Suppressor macrophage treated with lipopolysaccharide for 1 hour (primary cell): ENCODE measurements around the gene SLC8A1.

Source experiments
- DNase-seq, 3 donors: peaks; one replicate each; pipeline ENCODE4 v3.0.0-alpha.2; 2020 to 2022

Gene SLC8A1

DNA sequence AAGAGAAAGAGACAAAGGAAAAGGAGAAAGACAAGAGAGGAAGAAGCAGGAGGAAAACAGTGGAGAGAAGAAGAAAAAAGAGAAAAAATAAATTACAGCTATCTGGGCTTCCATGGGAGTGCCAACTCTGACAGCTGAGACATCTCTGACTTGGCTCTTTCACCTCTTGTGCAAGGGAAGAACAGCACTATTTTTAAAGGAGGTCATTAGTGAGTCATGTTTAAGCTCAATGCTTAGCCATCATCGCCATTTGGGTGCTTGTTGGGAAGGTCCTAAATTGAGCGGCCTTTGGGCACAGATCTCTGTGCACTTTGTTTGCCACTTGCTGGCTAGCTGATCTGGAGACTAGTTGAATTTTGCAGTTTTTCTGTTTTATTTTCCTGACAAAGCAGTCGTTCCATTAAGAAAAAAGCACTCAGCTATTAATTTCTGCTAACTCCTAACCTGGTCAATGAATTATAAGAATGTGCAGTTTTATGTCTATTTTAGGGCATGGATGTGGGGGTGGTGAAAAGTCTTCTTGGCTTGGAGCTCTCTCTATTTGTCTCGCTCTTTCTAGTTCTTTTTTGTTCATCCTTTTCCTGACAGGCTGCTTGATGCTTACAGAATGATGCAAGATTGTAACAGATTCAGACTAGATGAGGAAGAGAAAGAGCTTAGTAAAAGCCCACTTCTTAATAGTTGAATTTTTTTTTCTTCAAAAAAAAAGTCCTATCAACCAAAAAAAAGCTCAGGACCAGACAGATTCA, 231.5 kb downstream of the SLC8A1 start:
- DNase-seq = peak; percentile 45 to 66 (median 65)

DNA sequence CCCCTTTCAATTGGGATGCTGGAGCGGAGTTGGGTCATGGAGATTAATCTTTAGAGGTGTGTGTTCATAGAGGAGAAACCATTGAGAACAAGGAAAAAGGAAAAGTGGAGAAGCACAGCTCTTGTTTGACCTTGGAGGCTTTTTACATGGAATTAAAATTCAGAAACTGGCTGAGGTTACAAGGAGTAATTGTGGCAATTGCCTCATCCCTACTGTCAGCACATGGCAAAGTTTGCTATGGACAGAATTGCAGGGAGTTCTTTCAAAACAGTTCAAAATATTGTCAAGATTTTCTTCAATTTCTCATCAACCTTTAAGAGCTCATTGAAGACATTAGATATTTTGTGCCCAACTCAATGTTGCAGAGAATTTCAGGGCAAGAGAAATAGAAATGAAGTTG, 232.7 kb downstream of the SLC8A1 start:
- DNase-seq = no peak

DNA sequence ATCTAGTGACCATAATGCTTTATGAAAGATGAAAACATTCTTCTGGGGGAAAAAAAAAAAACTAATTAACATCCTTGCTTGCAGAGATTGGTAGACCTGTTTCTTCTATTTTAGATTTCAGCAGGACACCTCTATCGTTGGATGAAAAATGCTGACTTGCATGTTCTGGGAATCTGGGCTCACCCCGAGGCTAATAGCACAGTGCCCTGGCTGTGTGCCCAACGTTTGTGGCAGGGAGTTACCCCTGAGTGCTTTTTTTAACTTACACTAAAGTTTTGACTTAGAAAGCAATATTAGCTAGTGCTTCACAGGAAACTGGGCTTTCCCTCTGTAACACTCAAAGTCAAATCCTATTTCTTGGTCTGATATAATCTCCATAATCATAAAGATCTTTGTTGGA, 233.2 kb downstream of the SLC8A1 start:
- no peak for DNase-seq

DNA sequence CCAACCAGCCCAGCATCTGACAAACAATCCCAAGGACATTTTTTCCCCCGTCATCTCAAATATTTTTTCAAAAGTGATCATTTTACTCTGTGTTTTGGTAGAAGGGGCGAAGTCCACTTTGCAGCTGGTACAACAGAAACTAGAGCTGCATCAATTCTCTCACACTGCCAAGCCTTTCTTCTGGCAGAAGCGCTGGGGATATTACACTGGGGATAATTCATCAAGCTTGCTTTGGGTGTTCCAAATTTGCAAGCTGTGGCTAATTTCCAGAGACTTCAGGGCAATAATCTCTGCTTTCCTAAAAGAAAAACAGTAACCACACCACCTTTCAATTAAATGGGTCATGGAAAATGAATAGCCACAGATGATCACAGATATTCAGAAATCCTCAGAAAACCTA, 238.3 kb downstream of the SLC8A1 start:
- no peak for DNase-seq

DNA sequence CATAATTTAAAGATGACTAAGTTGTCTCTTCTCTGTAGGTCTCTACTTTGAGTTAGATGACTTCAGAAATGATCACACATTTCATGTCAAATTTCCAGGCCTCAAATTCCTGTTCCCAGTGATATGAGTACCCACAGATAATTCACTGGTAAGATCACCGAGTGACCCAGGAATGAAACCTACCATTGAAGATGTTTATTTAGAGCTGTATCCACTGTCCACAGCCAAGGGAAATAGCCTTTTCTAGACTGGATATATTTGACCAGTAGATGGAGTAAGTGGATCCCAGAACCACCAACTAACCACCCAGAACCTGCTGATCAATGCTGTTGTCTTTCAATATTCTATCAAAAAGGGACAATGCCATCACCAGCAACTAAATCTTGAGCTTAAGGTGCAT, 238.8 kb downstream of the SLC8A1 start:
- peak in 1 of 3 donors; percentile 7 for DNase-seq

DNA sequence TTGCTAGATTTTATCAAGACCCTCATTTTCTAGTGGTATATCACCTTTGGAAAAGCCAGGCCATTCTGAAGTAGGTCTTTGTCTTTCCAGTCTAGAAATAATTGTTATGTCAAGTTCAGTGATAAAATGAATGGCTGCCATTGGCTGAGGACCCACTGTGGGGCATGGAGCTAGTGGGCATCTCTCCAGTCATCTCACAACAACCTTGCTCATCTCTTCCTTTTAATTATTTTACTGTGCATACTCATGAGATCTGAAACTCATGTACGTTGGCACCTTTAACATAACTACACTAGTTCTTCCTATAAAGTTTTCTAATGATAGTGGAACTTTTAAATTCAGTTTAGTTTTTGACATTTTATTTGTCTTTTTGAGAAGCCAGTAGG, 240.9 kb downstream of the SLC8A1 start:
- no peak for DNase-seq

DNA sequence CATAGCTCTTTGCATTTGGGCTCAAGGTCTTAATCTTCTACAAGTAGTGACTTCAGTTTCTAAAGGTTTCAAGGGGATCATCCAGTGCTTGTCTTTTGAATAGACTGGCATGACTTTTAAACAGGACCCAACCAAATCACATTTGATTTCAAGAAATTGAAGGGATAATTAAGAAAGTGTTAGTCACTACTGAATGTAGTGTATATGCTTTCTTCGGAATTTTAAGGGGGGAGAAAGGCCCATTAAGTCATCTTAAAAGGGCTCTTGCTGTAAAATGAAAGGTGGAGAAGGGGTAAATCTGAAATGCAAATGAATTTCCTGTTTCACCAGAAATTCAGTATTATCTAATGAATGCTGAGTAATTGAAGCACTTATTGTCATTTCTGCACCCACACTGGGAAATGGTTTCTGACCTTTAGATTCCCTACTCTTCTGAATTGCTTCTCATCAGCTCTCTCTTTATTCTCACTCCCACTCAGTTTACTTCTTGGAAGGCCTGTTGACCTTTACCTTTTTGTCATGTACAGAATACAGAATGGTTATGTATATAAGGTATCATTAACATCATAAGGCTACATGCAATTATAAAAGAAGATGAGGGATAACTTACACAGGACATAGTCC, 241.4 kb downstream of the SLC8A1 start:
- DNase-seq = peak in 2 of 3 donors; percentile 4 to 41

DNA sequence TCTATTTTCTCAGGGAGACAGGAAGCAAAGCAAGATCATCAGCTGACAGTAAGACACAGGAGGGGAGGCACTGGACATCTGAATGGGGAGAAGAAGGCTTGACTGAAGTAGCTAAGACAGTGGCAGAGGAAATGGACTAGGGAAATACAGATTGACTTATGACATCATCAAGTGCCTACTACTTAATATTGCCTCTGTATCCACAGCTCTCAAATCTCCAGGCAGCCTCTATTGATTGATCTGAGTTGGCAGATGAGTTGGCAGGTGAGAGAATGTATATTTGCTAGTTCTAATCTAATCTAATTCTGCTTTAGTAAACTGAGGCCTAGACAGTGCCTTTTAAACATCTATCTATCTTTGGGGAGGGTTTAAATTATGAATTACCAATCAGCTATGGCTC, 242.1 kb downstream of the SLC8A1 start:
- no peak for DNase-seq

DNA sequence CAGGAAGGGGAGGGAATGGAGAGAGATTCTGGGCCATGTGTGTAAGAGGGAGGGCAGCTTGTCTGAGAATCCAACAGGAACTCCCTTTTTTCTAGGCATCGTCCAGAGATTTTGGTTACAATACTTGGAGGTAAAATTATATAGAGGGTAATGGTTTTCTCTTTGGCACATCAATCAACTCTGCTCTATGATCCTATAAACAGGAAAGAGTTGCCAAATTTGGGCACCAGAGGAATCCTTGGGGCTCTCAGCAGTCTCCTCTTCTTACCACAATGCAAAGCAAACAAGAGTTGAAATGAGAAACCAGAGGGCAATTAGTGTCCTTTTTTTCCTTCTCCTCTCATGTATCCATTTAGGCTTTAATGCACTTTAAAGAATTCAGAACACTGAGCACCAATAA, 243.4 kb downstream of the SLC8A1 start:
- DNase-seq = no peak

DNA sequence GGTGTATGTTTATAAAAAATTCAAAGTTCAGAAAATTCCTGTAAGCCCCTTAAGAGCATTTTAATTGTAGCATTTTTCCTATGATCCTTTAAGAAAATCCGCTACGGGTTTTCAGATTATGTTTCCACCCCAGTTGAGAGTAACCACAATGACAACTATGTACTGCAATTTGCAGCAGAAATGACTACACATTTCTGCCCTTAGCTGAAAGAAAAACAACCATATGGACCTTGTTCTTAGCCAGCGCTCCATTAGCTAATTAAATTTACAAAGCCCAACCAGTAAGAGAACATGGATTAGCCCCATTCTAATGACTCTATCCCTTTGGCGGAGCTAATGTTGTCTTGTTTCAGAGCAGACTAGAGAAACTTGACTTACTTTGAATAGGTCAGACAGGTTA, 247.6 kb downstream of the SLC8A1 start:
- DNase-seq = no peak

DNA sequence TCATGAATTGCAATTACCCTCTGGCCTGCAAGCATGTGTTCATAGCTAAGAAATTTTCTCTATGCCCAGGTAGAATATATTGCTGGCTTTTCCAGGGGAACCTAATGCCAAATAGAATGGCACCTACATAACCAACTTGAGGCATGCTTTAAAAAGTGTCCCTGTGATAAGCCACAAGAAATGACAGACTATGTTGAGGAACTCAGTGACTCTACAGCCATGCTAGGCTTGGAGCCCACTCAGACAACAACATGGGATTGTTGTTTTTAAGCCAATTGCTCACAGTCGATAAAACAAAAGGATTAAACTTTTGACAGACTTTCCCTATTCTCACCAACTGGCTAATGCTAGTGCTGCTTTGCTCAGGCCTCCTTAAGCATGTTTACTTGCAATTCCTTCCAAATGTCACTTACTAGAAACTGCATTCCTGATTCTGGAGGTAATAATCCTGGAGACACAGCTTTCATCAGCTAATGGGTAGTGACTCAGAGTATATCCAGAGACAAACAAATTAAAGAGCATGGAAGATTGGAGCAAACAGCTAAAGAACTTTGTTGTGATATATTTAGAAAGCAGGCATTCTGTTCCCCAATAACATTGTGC, 249.0 kb downstream of the SLC8A1 start:
- DNase-seq = no peak

DNA sequence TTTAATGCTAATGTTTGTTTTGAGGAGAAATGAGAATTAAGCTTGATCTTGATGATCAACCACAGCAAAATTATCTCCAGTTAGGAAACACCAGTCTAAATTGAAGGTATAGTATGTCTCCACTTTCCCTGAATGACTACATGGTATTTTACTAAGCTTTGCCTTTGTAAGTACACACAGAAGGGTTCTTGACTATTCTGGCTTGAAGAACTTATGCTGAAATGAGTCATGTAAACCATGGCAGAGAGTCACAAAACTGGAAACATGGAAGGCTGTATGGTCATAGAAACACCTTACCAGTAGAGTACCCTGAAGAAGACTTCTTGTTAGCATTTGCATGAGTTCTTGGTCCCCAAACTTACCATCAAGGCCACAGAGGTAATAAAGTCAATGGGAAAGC, 250.5 kb downstream of the SLC8A1 start:
- no peak for DNase-seq

DNA sequence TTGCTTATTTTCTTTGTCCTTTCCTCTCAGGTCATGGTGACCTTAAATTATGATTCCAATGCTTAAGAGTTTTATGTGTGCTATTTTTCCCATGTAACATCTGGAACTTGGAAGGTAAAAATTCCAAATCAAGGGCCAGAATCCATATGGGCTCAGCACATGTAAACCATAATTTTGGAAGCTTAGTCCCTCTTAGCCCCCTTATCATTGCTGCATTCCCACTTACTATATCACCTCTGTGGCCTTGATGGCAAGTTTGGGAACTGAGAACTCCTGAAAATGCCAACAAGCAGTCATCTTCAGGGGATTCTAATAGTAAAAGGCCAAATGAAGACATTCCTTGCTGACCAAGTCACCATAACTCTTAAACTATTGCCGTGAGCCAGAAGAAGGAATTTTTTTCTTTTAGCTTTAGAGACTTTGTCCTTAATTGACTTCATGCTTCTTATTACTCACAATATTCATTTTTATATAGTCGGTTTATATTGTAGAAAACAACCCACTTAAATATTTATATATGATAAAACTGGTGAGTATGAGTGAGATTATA, 251.4 kb downstream of the SLC8A1 start:
- DNase-seq = no peak

DNA sequence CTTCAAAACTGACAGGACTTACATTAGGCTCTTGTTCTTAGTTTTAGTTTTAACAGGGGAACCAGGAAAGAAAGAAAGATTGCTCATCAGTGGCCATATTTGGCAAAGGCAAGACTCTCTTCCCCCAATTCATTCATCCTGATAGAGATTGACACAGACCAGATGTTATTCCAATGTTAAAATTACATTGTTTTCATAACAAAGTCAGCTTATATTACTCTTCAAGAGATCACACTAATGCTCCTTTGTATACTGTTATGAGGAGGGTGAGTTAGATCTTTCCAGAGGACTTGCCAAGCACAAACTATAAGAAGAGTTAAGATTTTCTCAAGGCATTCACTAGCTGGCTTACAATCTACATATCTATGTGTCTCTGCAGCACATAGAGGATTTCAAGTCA, 252.1 kb downstream of the SLC8A1 start:
- no peak for DNase-seq

DNA sequence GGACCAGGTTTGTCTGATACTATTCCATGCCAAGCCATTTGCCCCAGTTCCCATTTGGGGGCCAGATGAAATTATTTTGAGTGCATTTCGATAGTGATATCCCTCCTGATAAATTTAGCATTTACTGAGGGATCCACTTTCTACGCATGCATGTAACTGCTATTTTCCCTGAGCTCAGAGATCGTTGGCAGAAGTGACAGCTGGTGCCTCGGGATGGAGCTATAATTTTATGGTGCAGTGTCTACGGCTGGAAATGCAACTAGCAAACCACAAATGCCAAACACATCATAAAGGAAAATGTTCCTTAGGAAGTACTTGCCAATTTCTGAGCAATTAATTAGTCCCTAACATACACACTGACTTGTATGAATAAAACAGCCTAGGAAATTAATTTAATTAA, 254.8 kb downstream of the SLC8A1 start:
- DNase-seq = no peak

DNA sequence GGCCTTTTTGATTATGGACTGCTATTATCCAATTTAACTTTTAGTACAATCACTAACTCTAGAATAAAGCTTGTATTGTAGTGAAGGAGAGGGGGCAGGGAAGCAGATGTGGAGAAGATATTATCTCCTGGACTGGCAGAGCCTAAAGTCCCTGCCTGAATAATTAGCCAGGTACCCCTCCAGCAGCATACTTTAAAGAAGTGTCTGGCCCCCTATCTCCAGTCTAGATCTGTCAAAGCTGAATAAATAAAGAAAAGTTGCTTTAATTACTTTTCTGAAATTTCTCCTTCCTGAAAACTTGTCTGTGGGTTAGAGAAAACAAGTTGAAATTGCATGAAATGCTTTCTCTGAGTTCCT, 258.2 kb downstream of the SLC8A1 start:
- DNase-seq = no peak

DNA sequence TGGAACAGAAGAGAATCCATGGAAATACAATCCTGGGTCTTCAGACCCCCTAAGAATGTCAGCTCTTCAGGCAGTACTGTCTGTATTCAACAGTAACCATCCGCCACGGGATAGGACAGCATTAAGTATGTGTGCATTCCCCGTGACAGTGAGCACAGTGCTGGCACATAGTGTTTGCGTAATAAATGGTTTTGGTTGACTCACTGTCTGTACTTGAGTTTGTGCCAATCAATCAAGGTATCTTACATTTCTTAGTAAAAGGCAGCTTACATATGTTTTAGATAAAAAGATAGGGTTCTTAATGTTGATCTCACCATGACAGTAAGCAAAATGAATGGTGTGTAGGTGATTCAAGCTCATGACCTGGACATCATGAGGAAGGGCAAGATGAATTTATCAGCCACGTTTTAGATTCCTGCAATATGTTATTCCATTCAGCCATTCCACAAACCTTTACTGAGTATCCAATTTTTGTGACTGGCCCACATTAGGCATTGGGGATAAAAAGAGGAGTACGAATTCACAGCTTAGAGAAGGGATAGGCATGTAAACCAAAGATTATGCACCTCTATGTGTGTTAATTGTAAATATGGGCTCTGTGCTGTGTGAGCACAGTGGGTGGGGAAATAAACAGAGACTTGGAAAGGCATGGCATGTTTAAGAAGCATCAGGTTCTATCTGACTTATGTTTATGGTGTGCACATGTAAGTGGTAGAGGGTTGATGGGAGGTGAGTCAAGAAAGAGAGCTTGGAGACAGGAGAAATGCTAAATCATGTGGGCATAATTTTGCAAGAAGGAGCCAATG, 258.8 kb downstream of the SLC8A1 start:
- peak in 2 of 3 donors; percentile 11 to 30 for DNase-seq

DNA sequence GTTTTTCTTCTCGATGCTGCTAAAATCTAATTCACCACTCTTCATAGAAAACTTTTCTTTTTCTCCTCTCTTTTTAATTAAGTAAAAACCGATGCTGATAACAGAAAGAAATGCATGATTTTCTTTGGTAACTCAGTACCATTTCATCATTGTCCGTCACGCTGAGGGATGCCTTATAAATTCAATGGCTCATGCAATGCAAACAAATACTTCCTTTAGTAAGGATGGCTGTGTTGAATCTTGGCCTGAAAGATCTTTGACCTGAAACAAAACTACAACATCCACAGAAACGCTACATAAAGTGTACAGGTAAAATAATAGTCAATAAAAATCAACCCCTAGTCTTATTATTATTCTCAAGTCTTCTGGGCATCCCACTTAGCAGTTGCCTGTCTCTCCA, 261.4 kb downstream of the SLC8A1 start:
- no peak for DNase-seq

DNA sequence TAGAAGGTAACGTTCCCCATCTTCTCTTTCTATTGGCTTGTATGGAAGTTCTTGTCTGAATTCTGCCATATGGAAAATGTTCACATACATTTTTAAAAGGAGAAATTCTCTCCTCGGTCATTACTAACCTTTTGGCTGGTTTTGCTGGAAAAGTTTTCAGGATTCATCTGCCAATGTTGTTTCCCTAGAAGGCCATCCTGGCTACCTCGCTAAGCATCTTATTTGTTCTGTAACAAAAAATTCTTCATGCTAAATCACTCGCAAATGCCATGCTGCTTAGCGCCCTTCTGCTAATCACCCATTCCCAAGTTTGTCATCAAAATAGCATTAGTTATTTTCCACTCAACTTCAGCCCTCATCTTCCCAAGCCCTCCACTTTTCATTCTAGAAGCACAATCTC, 262.0 kb downstream of the SLC8A1 start:
- no peak for DNase-seq

DNA sequence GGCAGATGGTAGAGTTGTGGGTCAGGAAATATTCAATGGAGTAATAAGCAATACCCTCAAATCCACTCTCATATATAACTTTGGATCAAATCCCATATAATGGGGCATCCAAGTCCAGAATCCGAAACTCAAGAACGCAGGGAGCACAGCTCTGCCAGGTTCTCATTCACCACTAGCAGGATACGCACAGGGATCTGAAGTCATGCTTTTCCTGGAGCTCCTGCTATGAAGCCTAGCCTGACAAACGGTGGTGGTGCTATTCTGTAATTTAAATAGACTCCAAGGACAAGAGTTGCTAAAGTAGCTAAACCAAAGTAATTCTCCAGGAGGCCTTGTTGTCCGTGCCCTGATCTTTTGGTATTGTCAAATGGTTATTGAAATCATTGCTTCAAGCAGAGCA, 264.8 kb downstream of the SLC8A1 start:
- no peak for DNase-seq

DNA sequence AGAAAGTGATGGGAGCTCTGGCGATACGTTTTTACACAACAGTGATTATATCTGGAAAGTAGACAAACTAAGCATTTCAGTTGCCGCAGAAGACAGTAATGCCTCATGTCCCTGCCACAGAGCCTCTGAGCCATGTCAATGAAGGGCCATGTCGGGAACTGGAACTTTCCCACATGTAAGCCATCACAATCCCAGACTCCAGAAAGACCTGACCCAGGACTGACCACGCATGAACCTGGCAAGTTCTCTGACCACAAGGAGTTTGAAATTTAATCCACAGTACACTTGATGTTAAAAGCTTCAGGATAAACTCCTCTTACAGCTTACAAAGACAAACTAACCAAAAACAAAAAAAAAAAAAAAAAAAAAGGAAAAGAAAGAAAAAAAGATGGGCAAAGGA, 267.3 kb downstream of the SLC8A1 start:
- no peak for DNase-seq

DNA sequence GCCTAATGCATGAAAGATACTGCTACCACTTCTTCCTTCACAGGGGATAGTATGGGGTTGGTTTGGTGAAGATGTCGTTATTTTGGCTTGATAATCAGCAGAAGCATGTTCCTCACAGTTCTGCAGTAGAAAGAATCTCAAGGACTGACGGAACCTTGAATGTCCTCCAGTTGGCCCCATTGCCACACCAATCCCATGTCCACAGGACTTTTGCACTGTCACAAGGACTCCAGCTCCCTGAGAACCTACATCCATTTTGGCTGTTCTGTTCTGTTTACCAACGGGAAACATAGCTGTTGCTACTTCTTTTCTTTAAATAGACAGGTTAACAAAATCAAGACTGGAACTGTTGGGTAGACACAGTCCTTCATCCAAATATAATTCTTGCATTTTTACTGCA, 270.0 kb downstream of the SLC8A1 start:
- DNase-seq = no peak

DNA sequence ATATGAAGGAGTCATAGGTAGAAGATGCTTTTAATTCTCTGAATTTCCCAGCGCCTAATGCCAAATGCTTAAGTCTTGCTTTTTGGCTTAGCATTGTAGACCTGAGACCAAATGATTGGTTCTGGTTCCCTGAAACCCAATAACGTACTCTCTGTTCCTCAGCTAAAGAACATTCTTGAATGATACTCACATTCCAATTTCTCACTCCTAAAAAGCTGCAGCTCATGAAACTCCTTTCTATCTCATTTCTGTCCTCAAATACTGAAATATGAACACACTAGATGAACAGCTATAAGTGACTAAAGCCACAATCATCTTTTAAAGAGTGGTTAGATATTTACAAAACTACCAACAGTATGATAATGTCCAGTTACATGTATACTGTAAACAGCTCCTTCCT, 272.1 kb downstream of the SLC8A1 start:
- no peak for DNase-seq
